HepG2 (cell line): ENCODE measurements around the gene WTAP. TPM values are rescaled to one million over a fixed set of nuclear protein-coding genes. Genes with fewer than 3 reads are reported as not detected.

Experiments
- ATAC-seq: fragments of 200-7000 bp; cut with Tn5 transposase; 3 replicates; pipeline ENCODE4 v1.9.1; 2020; ENCODE audit warnings: mild to moderate bottlenecking, moderate library complexity
- BruUV-seq: library from RNA; stranded (reverse); fragments of 400-500 nt; replicated peaks from 2 replicates; lab custom pipeline; 2021; lab: Mats Ljungman, UMichigan
- CTCF ChIA-PET: fragments of 300-600 bp; formaldehyde crosslinking; extraction: SDS; loops from one replicate; lab custom pipeline; 2021; ENCODE audit warnings: low total read pairs, inconsistent platforms, low intra/inter-chr PET ratio; lab: Yijun Ruan, JAX
- POLR2A ChIA-PET: fragments of 350-600 bp; sonication (Branson Sonifier 250); formaldehyde crosslinking; loops from one replicate; lab custom pipeline; 2020; ENCODE audit warnings: antibody characterized with exemption, inconsistent platforms; lab: Yijun Ruan, JAX
- DNase-seq: peaks from one replicate; pipeline ENCODE4 v3.0.0-alpha.2; 2015; ENCODE audit warnings: low spot score
- FAIRE-seq: peaks from 3 replicates; lab custom pipeline; 2011; peaks lifted over from hg19 to GRCh38; lab: Jason Lieb, UNC
- H2AFZ ChIP-seq: one replicate; pipeline ENCODE4 v1.6.1; 2011; ENCODE audit warnings: low read length, inconsistent platforms
- H3K27ac ChIP-seq: fragments of 300-600 bp; 3 replicates; pipeline ENCODE4 v1.8.0; 2011; ENCODE audit warnings: mixed run types, mild to moderate bottlenecking, mixed read lengths, low read length, inconsistent platforms; ENCODE audit not compliant: insufficient read depth; ENCODE audit errors: extremely low read length
- H3K27me3 ChIP-seq, 2 experiments: fragments of 200-600 bp in 1 of 2; 2 replicates in 1 of 2; 3 replicates in 1 of 2; pipeline versions ENCODE4 v1.6.0 to v1.8.0; 2011; ENCODE audit warnings: low read length in 2 of 2, mild to moderate bottlenecking in 2 of 2, moderate library complexity in 2 of 2, inconsistent platforms in 1 of 2; ENCODE audit not compliant: insufficient read depth in 2 of 2, control insufficient read depth in 1 of 2
- H3K36me3 ChIP-seq, 2 experiments: fragments of 200-600 bp in 1 of 2; replicated peaks in 1 of 2; 2 replicates in 1 of 2; 3 replicates in 1 of 2; pipeline versions ENCODE4 v1.5.1 to v1.8.0; 2011; ENCODE audit warnings: low read length in 2 of 2, inconsistent platforms in 1 of 2; ENCODE audit not compliant: insufficient read depth in 2 of 2, control insufficient read depth in 1 of 2
- H3K4me1 ChIP-seq: 2 replicates; pipeline ENCODE4 v1.5.1; 2012; ENCODE audit warnings: low read length, inconsistent platforms; ENCODE audit not compliant: insufficient read depth
- H3K4me2 ChIP-seq: 2 replicates; pipeline ENCODE4 v1.6.0; 2011; ENCODE audit warnings: low read depth, low read length, inconsistent platforms
- H3K4me3 ChIP-seq, 3 experiments: fragments of 200-600 bp in 1 of 3; sonication (generic), shearing (Covaris generic) in 1 of 3; replicated peaks in 1 of 3; 2 replicates each; pipeline ENCODE4 v1.5.1; 2011 to 2016; ENCODE audit warnings: low read length in 3 of 3, inconsistent platforms in 2 of 3, low read depth in 2 of 3, mild to moderate bottlenecking in 2 of 3, control low read depth in 1 of 3, mixed read lengths in 1 of 3; ENCODE audit not compliant: insufficient read depth in 1 of 3
- H3K79me2 ChIP-seq: one replicate; pipeline ENCODE4 v1.6.1; 2011; ENCODE audit warnings: low read length, inconsistent platforms; ENCODE audit not compliant: insufficient read depth
- H3K9ac ChIP-seq: 2 replicates; pipeline ENCODE4 v1.6.0; 2011; ENCODE audit warnings: mild to moderate bottlenecking, low read depth, low read length, inconsistent platforms; ENCODE audit not compliant: insufficient read depth
- H3K9me3 ChIP-seq: 2 replicates; pipeline ENCODE4 v1.5.1; 2012; ENCODE audit warnings: mild to moderate bottlenecking, low read length
- H4K20me1 ChIP-seq: 2 replicates; pipeline ENCODE4 v1.6.0; 2011; ENCODE audit warnings: inconsistent platforms, mild to moderate bottlenecking, low read length, moderate library complexity; ENCODE audit not compliant: insufficient read depth
- BHLHE40 ChIP-seq: IDR thresholded peaks from 2 replicates; pipeline ENCODE4 v1.6.1; 2011; ENCODE audit warnings: low read length, improper control_type of control experiment
- BRD4 ChIP-seq: sonication (generic); formaldehyde crosslinking; IDR thresholded peaks from 2 replicates; pipeline ENCODE4 v1.4.0; 2020; ENCODE audit warnings: missing genetic modification reagents
- ETV6 ChIP-seq: sonication (generic); formaldehyde crosslinking; conservative IDR thresholded peaks from 2 replicates; pipeline ENCODE4 v1.4.0; 2020; ENCODE audit warnings: missing genetic modification reagents
- FOXC1 ChIP-seq: sonication (generic); formaldehyde crosslinking; IDR thresholded peaks from 2 replicates; pipeline ENCODE4 v1.8.0; 2022; ENCODE audit warnings: mild to moderate bottlenecking, missing genetic modification reagents, borderline replicate concordance
- HDAC6 ChIP-seq: fragments of 200-600 bp; sonication (generic); IDR thresholded peaks from 2 replicates; pipeline ENCODE4 v1.7.0; 2017; ENCODE audit warnings: mild to moderate bottlenecking, antibody characterized with exemption, low read length, low read depth
- HMG20A ChIP-seq: IDR thresholded peaks from 2 replicates; pipeline ENCODE4 v1.6.1; 2016; ENCODE audit warnings: borderline replicate concordance
- HNRNPH1 ChIP-seq: fragments of 200-400 bp; formaldehyde crosslinking; optimal IDR thresholded peaks from 2 replicates; pipeline ENCODE3; 2017; ENCODE audit warnings: mild to moderate bottlenecking, low read depth, low read length
- HNRNPLL ChIP-seq: fragments of 200-400 bp; formaldehyde crosslinking; IDR thresholded peaks from 2 replicates; pipeline ENCODE4 v1.6.1; 2017; ENCODE audit warnings: mild to moderate bottlenecking, low read depth, low read length; ENCODE audit not compliant: poor library complexity, severe bottlenecking
- IRF2 ChIP-seq: IDR thresholded peaks from 2 replicates; pipeline ENCODE4 v1.6.1; 2018; ENCODE audit warnings: missing genetic modification reagents, missing compliant biosample characterization
- MAFK ChIP-seq, 2 experiments: IDR thresholded peaks in 1 of 2; conservative IDR thresholded peaks in 1 of 2; 2 replicates each; pipeline ENCODE4 v1.6.1; 2011; ENCODE audit warnings: improper control_type of control experiment in 2 of 2, low read length in 2 of 2
- MBNL3 ChIP-seq: fragments of 250-450 bp; sonication (Bioruptor Pico); conservative IDR thresholded peaks from 2 replicates; pipeline ENCODE4 v1.8.0; 2022; ENCODE audit warnings: mild to moderate bottlenecking, inconsistent platforms
- MTA1 ChIP-seq: sonication (generic); formaldehyde crosslinking; IDR thresholded peaks from 2 replicates; pipeline ENCODE4 v1.4.0; 2020; ENCODE audit warnings: missing genetic modification reagents, mild to moderate bottlenecking, borderline replicate concordance
- MYNN ChIP-seq: sonication (generic); formaldehyde crosslinking; IDR thresholded peaks from 2 replicates; pipeline ENCODE4 v1.4.0; 2020; ENCODE audit warnings: mild to moderate bottlenecking, low read depth, missing genetic modification reagents
- NFE2L2 ChIP-seq: fragments of 150-350 bp; IDR thresholded peaks from 2 replicates; pipeline ENCODE4 v1.6.1; 2014; ENCODE audit warnings: low read length
- NR2C2 ChIP-seq: sonication (generic); formaldehyde crosslinking; IDR thresholded peaks from 2 replicates; pipeline ENCODE4 v1.4.0; 2020; ENCODE audit warnings: missing genetic modification reagents, mild to moderate bottlenecking, moderate library complexity, borderline replicate concordance
- NR2F1 ChIP-seq, 2 experiments: fragments of 450-650 bp in 1 of 2; formaldehyde crosslinking in 1 of 2; IDR thresholded peaks; 2 replicates each; pipeline versions ENCODE4 v1.5.0 to v1.6.1; 2016 to 2020; ENCODE audit warnings: mild to moderate bottlenecking in 1 of 2, missing compliant biosample characterization in 1 of 2, missing genetic modification reagents in 1 of 2, moderate library complexity in 1 of 2
- POLR2A ChIP-seq, 2 experiments: IDR thresholded peaks; 2 replicates each; pipeline ENCODE4 v1.6.1; 2011; ENCODE audit warnings: low read depth in 2 of 2, low read length in 2 of 2, mild to moderate bottlenecking in 1 of 2, moderate library complexity in 1 of 2; ENCODE audit not compliant: insufficient read depth in 1 of 2
- RNF2 ChIP-seq: fragments of 450-650 bp; conservative IDR thresholded peaks from 2 replicates; pipeline ENCODE4 v1.6.1; 2016; ENCODE audit warnings: low read depth
- SNAPC5 ChIP-seq: sonication (generic); formaldehyde crosslinking; IDR thresholded peaks from 2 replicates; pipeline ENCODE4 v1.8.1; 2023; ENCODE audit warnings: mild to moderate bottlenecking, missing genetic modification reagents, borderline replicate concordance
- TOPORS ChIP-seq: sonication (generic); formaldehyde crosslinking; IDR thresholded peaks from 2 replicates; pipeline ENCODE4 v1.8.0; 2023; ENCODE audit warnings: mild to moderate bottlenecking, missing genetic modification reagents
- ZBTB38 ChIP-seq: sonication (generic); formaldehyde crosslinking; IDR thresholded peaks from 2 replicates; pipeline ENCODE4 v1.5.1; 2020; ENCODE audit warnings: mild to moderate bottlenecking, missing genetic modification reagents
- ZMYM4 ChIP-seq: sonication (generic); formaldehyde crosslinking; IDR thresholded peaks from 2 replicates; pipeline ENCODE4 v1.8.1; 2023; ENCODE audit warnings: mild to moderate bottlenecking, missing genetic modification reagents
- ZNF382 ChIP-seq: sonication (generic); formaldehyde crosslinking; IDR thresholded peaks from 2 replicates; pipeline ENCODE4 v1.5.0; 2020; ENCODE audit warnings: missing genetic modification reagents, mild to moderate bottlenecking, borderline replicate concordance
- ZNF432 ChIP-seq: sonication (generic); formaldehyde crosslinking; IDR thresholded peaks from 2 replicates; pipeline ENCODE4 v1.5.0; 2020; ENCODE audit warnings: missing genetic modification reagents, mild to moderate bottlenecking, borderline replicate concordance
- ZNF572 ChIP-seq: sonication (generic); formaldehyde crosslinking; IDR thresholded peaks from 2 replicates; pipeline ENCODE4 v1.5.1; 2020; ENCODE audit warnings: mild to moderate bottlenecking, missing genetic modification reagents
- WGBS: methylation state at CpG from one replicate; pipeline ENCODE4 v1.1.6; 2017; ENCODE audit warnings: low lambda C conversion rate; 5-methylcytosine and 5-hydroxymethylcytosine counted together
- in situ Hi-C: cut with HindIII; loops from 2 replicates; pipeline ENCODE4 v1.10.0; 2017; ENCODE audit warnings: low pct_unique_long_range_greater_than_20kb; ENCODE audit not compliant: extremely low pct_ligation_motif_present
- intact Hi-C: fragments of 100-400 bp; cut with micrococcal nuclease; formaldehyde crosslinking; loops from one replicate; pipeline ENCODE4 v1.10.0; 2022; ENCODE audit not compliant: unreplicated experiment
- polyA plus RNA-seq, 8 experiments: library from polyadenylated mRNA; depleted of rRNA in 3 of 8; stranded (reverse) in 7 of 8; unstranded in 1 of 8; fragments of >200 nt; fragmentation: Illumina TruSeq in 4 of 8; extraction: Trizol in 4 of 8; gene quantifications; 2 replicates each; pipeline versions ENCODE4 v1.2.1 to v1.2.3, GENCODE V29; 2011 to 2016; ENCODE audit warnings: low read depth in 4 of 8, missing spikeins in 1 of 8, mixed read lengths in 1 of 8; ENCODE audit not compliant: insufficient read depth in 1 of 8
- total RNA-seq, 5 experiments: library from RNA; depleted of rRNA; stranded (reverse); fragments of >200 nt; fragmentation: Illumina TruSeq; extraction: Trizol; gene quantifications; 2 replicates each; pipeline ENCODE4 v1.2.3, GENCODE V29; 2016; ENCODE audit warnings: low read depth in 1 of 5
- TF ChIP-seq, protein P1 (sequence below): sonication (generic); formaldehyde crosslinking; IDR thresholded peaks from 2 replicates; pipeline ENCODE4 v1.5.0; 2020; ENCODE audit warnings: mild to moderate bottlenecking, missing genetic modification reagents, moderate library complexity

The WTAP gene
- total and polyA plus RNA-seq, 2 of the 13 experiments (the other 11 are each of a cell fraction or from before 2014, with no cell fraction given), result 31.6 to 167 TPM

DNA sequence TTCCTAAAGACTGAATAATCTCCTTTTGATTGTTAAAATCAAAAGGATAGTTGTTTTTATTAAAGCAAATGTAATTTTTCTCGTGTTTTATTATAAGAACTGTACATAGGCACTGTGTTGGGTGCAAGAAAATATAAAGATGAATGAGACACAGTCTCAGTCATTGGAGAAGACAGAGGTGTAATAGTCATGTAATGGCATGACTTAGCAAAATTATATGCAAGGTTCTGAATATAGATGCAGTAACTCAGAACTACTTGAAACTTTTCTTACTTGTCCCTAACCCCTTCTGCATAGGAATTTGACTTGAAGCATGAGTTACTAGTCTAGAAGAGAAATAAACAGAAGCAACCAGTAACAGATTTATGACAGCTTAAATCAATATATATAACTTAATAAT is 14.9 kb downstream of the WTAP start (continued):
- TF ChIP-seq ZBTB38 (CRISPR knock-in tag) (no peak), TOPORS (CRISPR knock-in tag) (no peak), SNAPC5 (CRISPR knock-in tag) (no peak), IRF2 (CRISPR knock-in tag) (no peak), MAFK (conservative IDR thresholded peaks at IDR 0.05 in 1 of 2, IDR thresholded peaks at IDR 0.05 in 1 of 2; ENCODE audit: low read length in 2 of 2) (0 out of 4 replicates have a peak, but pooled peaks have one; percentile 10 to 32), ZNF382 (CRISPR knock-in tag) (no peak), ZNF432 (CRISPR knock-in tag) (no peak), NFE2L2 (peak; percentile 78), HDAC6 (no peak)
- TF ChIP-seq, all 625 proteins: peak for 2

DNA sequence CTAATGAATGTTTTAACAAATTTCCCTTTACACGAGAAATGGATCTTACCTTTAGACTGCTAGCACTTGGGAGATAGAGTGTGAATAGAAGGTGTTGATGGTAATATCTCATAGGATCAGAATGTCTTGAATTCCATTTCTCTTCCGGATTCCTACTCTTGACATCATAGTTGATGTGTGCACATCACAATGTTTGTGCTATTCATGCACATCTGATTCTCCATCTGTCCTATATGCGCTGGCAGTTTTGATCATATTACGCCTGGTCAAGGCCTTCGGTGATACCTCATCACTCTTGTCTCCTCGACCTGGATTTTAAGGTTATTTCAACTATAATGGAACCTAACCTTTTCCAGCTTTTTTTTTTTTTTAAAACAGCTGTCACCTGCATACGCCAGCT is 17.8 kb downstream of the WTAP start:
- H3K4me1 ChIP-seq, result no peaks in the 10 kb centered on the region
- H3K9me3 ChIP-seq, result no peaks in the 10 kb centered on the region
- no peaks in the 10 kb centered on the region for H3K27me3 ChIP-seq
- POLR2A ChIA-PET, result interaction anchor here (1.1 kb wide), 1 partner anchor 13 kb away, joined by 3 read pairs; no protein-coding TSS in a partner anchor
- peaks cover 29 to 89% of the 10 kb centered on the region in 2 experiments for H3K36me3 ChIP-seq
- FAIRE-seq (no peak), DNase-seq (no peak), ATAC-seq (no peak)
- no peak overlapping the region for H2AFZ ChIP-seq
- no peak overlapping the region for H3K4me3 ChIP-seq
- peaks cover 30% of the 10 kb centered on the region for H3K79me2 ChIP-seq
- in situ Hi-C loops, result no loop called here
- BruUV-seq, result no TSS peak
- CTCF ChIA-PET, result no interaction called here
- H3K4me2 ChIP-seq, result no peak overlapping the region
- intact Hi-C loops, result no loop called here
- H4K20me1 ChIP-seq, result 0 out of 2 replicates have a peak, but pooled peaks cover 4% of the 10 kb centered on the region
- H3K27ac ChIP-seq, result no peak overlapping the region
- no peak overlapping the region for H3K9ac ChIP-seq
- 98% methylated on average over 7 of the region's 7 CpGs for WGBS
- no peak for TF ChIP-seq RNF2
- no peak for TF ChIP-seq ZNF382 (CRISPR knock-in tag)
- no peak for TF ChIP-seq ETV6 (CRISPR knock-in tag)
- TF ChIP-seq NR2C2 (CRISPR knock-in tag), result no peak
- no peak for TF ChIP-seq HNRNPH1
- no peak for TF ChIP-seq BHLHE40
- no peak for TF ChIP-seq ZMYM4 (CRISPR knock-in tag)
- TF ChIP-seq MYNN (CRISPR knock-in tag), result no peak
- TF ChIP-seq, protein P1, sequence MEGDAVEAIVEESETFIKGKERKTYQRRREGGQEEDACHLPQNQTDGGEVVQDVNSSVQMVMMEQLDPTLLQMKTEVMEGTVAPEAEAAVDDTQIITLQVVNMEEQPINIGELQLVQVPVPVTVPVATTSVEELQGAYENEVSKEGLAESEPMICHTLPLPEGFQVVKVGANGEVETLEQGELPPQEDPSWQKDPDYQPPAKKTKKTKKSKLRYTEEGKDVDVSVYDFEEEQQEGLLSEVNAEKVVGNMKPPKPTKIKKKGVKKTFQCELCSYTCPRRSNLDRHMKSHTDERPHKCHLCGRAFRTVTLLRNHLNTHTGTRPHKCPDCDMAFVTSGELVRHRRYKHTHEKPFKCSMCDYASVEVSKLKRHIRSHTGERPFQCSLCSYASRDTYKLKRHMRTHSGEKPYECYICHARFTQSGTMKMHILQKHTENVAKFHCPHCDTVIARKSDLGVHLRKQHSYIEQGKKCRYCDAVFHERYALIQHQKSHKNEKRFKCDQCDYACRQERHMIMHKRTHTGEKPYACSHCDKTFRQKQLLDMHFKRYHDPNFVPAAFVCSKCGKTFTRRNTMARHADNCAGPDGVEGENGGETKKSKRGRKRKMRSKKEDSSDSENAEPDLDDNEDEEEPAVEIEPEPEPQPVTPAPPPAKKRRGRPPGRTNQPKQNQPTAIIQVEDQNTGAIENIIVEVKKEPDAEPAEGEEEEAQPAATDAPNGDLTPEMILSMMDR (CRISPR knock-in tag), result no peak
- TF ChIP-seq HNRNPLL, result no peak
- no peak for TF ChIP-seq POLR2A (IDR thresholded peaks at IDR 0.05; ENCODE audit: insufficient read depth in 1 of 2, low read depth in 2 of 2, low read length in 2 of 2)
- no peak for TF ChIP-seq MBNL3 (CRISPR knock-in tag)
- no peak for TF ChIP-seq MTA1
- no peak for TF ChIP-seq ZNF572
- no peak for TF ChIP-seq NR2F1 (CRISPR knock-in tag; IDR thresholded peaks at IDR 0.05)
- no peak for TF ChIP-seq HMG20A (CRISPR knock-in tag)
- no peak for TF ChIP-seq BRD4 (CRISPR knock-in tag)
- no peak for TF ChIP-seq FOXC1 (CRISPR knock-in tag)
